GM11168 (cell line): ENCODE data around the gene ICE1.

Experiments
- in situ Hi-C: fragments of 300-500 bp; cut with MboI; formaldehyde crosslinking; loops from one replicate; pipeline ENCODE4 v1.12.0; 2022; ENCODE audit warnings: low sequenced_read_pairs; ENCODE audit not compliant: unreplicated experiment

ICE1 gene

GRCh38 chr5:5432020-5432707 is 9.7 kb downstream of the ICE1 start:
- in situ Hi-C loops: no loop called here

GRCh38 chr5:5436203-5436760 is 13.8 kb downstream of the ICE1 start:
- in situ Hi-C loops: no loop called here

GRCh38 chr5:5437227-5438172 is 15.0 kb downstream of the ICE1 start:
- in situ Hi-C loops: no loop called here

- in situ Hi-C loops: no loop called here
These were observed 29.4 kb downstream of the ICE1 start for GRCh38 chr5:5451863-5452262.

- in situ Hi-C loops: no loop called here
These were observed 30.7 kb downstream of the ICE1 start for GRCh38 chr5:5453131-5453530.

GRCh38 chr5:5454391-5454790 is 31.9 kb downstream of the ICE1 start:
- in situ Hi-C loops: no loop called here

GRCh38 chr5:5456858-5457257 is 34.4 kb downstream of the ICE1 start:
- in situ Hi-C loops: no loop called here

GRCh38 chr5:5460311-5460710 is 37.8 kb downstream of the ICE1 start:
- in situ Hi-C loops: no loop called here

GRCh38 chr5:5461012-5461411 is 38.5 kb downstream of the ICE1 start:
- in situ Hi-C loops: no loop called here

GRCh38 chr5:5464036-5464715 is 41.7 kb downstream of the ICE1 start:
- in situ Hi-C loops: no loop called here

- in situ Hi-C loops: no loop called here
These were observed 43.8 kb downstream of the ICE1 start for GRCh38 chr5:5466227-5466626.

GRCh38 chr5:5467737-5468136 is 45.3 kb downstream of the ICE1 start:
- in situ Hi-C loops: no loop called here

GRCh38 chr5:5470933-5471332 is 48.5 kb downstream of the ICE1 start:
- in situ Hi-C loops: no loop called here

- in situ Hi-C loops: no loop called here
These were observed 50.7 kb downstream of the ICE1 start for GRCh38 chr5:5473226-5473625.

GRCh38 chr5:5474961-5475360 is 52.5 kb downstream of the ICE1 start:
- in situ Hi-C loops: loop anchor here (25.0 kb wide), 2 partner anchors 412 to 1112 kb away; no protein-coding TSS in a partner anchor

GRCh38 chr5:5475975-5476374 is 53.5 kb downstream of the ICE1 start:
- in situ Hi-C loops: loop anchor here (25.0 kb wide), 2 partner anchors 411 to 1111 kb away; no protein-coding TSS in a partner anchor

- in situ Hi-C loops: loop anchor here (25.0 kb wide), 2 partner anchors 408 to 1108 kb away; no protein-coding TSS in a partner anchor
These were observed 57.1 kb downstream of the ICE1 start for GRCh38 chr5:5479578-5479977.

GRCh38 chr5:5480481-5481111 is 58.1 kb downstream of the ICE1 start:
- in situ Hi-C loops: loop anchor here (25.0 kb wide), 2 partner anchors 407 to 1107 kb away; no protein-coding TSS in a partner anchor

GRCh38 chr5:5481206-5481605 is 58.7 kb downstream of the ICE1 start:
- in situ Hi-C loops: loop anchor here (25.0 kb wide), 2 partner anchors 406 to 1106 kb away; no protein-coding TSS in a partner anchor

GRCh38 chr5:5481633-5482032 is 59.2 kb downstream of the ICE1 start:
- in situ Hi-C loops: loop anchor here (25.0 kb wide), 2 partner anchors 406 to 1106 kb away; no protein-coding TSS in a partner anchor
